ENCODE data around the gene CDK6. TPM values are rescaled to one million over a fixed set of nuclear protein-coding genes. Genes with fewer than 3 reads are reported as not detected.

CDK6 gene
- total RNA-seq, 4 donors from 2014 or later: 18.9 to 30.3 (median 24.2) TPM

DNA sequence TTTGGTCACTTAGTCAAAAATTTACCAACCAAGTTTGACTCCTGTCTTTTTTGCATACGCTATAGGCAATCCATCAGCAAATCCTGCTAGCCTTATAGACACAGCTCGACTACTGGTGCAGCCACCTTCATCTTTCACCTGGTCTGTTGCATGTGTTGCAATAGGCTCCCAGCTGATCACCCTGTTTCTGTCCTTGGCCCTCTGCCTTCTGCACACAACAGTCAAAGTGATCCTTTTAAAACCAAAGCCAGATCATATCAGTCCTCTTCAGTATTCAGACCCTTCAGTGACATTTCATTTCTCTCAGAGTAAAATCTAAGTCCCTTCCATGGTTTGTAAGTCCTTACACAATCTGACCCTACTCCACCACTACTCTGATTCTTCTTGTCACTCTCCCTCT is 10.9 kb upstream of the CDK6 start:
- DNase-seq (ENCODE audit: low spot score) (no peak), ATAC-seq (ENCODE audit: low FRiP score) (no peak)
- TF ChIP-seq, protein P1, sequence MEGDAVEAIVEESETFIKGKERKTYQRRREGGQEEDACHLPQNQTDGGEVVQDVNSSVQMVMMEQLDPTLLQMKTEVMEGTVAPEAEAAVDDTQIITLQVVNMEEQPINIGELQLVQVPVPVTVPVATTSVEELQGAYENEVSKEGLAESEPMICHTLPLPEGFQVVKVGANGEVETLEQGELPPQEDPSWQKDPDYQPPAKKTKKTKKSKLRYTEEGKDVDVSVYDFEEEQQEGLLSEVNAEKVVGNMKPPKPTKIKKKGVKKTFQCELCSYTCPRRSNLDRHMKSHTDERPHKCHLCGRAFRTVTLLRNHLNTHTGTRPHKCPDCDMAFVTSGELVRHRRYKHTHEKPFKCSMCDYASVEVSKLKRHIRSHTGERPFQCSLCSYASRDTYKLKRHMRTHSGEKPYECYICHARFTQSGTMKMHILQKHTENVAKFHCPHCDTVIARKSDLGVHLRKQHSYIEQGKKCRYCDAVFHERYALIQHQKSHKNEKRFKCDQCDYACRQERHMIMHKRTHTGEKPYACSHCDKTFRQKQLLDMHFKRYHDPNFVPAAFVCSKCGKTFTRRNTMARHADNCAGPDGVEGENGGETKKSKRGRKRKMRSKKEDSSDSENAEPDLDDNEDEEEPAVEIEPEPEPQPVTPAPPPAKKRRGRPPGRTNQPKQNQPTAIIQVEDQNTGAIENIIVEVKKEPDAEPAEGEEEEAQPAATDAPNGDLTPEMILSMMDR (IDR thresholded peaks at IDR 0.05): no peak

DNA sequence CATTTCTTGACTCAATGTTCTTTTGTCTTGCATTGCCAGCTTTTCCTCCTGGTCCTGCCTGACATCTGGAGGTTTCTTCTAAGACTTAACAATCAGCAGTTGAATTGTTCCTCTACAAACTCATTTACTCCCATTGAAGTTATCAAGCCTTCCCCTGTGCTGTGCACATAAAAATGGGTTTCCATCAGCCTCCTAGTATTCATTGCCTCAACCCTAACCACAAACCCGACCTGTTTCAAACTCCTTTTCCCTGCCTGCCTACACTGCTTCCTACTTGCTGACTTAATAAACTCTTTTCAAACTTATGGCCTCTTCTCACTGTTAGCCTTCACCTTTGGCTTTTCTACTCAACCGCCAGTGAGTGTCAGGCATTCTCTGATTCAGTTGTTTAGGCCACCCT is 9.4 kb upstream of the CDK6 start:
- no peak for ATAC-seq (ENCODE audit: low FRiP score)
- TF ChIP-seq, protein P1 (IDR thresholded peaks at IDR 0.05): no peak
- no peak for DNase-seq (ENCODE audit: low spot score)

DNA sequence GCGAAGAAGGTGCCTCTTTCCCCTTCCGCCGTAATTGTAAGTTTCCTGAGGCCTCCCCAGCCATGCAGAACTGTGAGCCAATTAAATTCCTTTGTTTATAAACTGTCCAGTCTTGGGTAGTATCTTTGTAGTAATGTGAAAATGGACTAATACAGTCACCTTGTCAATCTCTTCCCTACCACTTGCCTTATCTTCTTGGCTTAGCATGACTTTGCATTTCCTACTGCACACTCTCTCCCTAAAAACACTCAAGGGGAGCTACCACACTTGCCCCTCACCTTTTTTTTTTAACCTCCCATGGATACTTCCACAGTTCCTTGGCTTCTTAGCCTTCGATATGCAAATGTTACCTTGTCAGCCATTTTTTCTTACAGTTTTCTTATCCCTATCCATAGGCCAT is 7.4 kb upstream of the CDK6 start:
- DNase-seq (ENCODE audit: low spot score) (no peak), ATAC-seq (ENCODE audit: low FRiP score) (no peak)
- TF ChIP-seq, protein P1 (IDR thresholded peaks at IDR 0.05): no peak

DNA sequence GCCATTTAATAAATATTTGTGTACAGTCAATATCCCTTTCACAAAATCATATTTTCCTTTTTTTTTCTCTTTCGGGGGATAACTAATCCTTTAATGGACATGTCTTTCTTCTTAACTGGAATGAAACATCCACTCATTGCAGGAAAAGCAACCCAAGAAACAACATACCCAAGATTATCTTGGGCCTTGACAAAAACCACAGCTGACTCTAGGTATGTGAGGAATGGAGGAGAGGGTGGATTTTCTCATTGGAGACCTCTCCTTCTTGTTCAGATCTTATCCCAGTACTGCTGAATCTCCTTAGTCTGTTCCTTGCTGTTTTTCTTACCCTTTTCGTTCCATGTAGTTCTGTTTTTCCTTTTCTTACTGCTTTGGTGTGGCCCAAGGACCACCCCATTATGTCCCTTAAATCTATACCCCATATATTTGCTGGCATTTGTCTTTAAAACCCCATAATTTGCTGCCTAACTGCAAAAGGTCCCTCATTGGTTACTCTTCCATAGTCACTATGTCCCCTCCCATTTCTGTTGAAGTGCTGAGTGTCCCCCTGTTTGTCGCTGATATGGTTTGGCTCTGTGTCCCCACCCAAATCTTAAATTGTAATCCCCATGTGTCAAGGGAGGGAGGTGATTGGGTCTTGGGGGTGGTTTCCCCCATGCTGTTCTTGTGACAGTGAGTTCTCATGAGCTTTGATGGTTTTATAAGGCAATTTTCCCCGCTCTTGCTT is 6.8 kb upstream of the CDK6 start:
- ATAC-seq (ENCODE audit: low FRiP score) (no peak), DNase-seq (ENCODE audit: low spot score) (no peak)
- TF ChIP-seq, protein P1 (IDR thresholded peaks at IDR 0.05): no peak

DNA sequence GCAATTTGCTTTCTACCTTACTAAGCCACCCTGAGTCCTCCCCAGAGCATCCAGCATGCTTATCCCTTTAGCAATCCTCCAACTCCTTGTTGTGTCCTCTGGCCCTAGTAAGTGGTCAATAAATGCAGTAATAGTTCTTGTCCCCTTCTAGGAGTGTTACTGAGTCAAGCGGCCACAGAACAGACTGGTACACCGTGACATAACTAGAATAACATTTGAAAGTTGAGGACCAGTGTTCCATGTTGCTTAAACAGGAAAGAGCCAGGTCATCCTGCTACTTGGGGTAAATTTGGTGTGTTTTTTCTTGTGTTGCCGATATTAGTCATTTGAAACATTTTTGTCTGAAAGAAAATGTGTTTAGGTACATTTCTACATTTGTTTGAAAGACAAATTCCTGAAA is 4.8 kb upstream of the CDK6 start:
- ATAC-seq (ENCODE audit: low FRiP score) (no peak), DNase-seq (ENCODE audit: low spot score) (no peak)
- TF ChIP-seq, protein P1 (IDR thresholded peaks at IDR 0.05): no peak

DNA sequence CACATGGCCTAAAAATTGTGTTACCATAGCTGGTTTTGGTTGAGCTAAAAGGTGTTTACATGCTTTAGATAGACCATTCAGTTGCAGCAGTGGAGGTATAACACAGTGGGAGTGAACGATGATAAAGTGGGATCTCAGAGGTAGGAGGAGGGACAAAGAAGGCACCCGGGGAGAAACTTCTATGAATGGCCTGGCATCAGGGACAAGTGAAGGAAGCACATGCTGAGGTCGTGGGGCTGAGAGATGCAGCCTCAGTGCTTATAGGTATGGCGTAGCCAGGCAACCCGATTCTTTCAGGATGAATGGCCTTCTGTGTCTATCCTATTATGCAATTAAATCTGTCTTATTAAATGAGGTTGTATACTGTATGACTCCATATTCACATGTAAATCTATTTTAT is 3.9 kb upstream of the CDK6 start:
- TF ChIP-seq, protein P1 (IDR thresholded peaks at IDR 0.05): no peak
- ATAC-seq (ENCODE audit: low FRiP score) (no peak), DNase-seq (ENCODE audit: low spot score) (no peak)

DNA sequence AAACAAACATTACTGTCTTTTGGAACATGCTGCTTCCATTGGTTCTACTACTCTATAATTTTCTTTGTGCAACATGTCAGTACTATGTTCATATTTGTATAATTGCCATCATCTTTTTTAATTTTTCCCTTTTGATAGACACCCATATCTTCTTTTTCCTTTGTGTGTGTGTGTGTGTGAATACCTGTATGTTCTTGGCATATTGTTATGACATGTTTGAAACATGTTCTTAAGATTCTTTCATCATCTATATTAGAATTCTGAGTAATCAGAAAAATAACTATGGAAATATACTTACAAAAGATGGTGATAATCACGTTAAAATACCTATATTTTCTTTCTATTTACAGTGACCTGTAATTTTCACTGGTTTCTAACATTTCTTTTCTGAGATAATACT is 3.5 kb upstream of the CDK6 start:
- TF ChIP-seq, protein P1 (IDR thresholded peaks at IDR 0.05): no peak
- no peak for ATAC-seq (ENCODE audit: low FRiP score)
- no peak for DNase-seq (ENCODE audit: low spot score)
